Endothelial cell of umbilical vein (primary cell): ENCODE data around the gene UBASH3A. TPM values are rescaled to one million over a fixed set of nuclear protein-coding genes. Genes with fewer than 3 reads are reported as not detected.

Source experiments
- BruUV-seq: library from RNA; stranded (reverse); fragments of 400-500 nt; replicated peaks from 2 replicates; lab custom pipeline; 2021; lab: Mats Ljungman, UMichigan
- CTCF ChIA-PET: fragments of 300-600, 350-600 bp; sonication (Branson Sonifier 250); formaldehyde crosslinking; loops from one replicate; lab custom pipeline; 2021; ENCODE audit warnings: antibody characterized with exemption, inconsistent platforms; lab: Charles Lee
- POLR2A ChIA-PET: fragments of 300-600, 350-600 bp; sonication (Branson Sonifier 250); formaldehyde crosslinking; loops from one replicate; lab custom pipeline; 2021; ENCODE audit warnings: antibody characterized with exemption, inconsistent platforms; lab: Charles Lee
- DNase-seq: peaks from one replicate; pipeline ENCODE4 v3.0.0-alpha.2; 2011; ENCODE audit warnings: low read depth, low spot score
- FAIRE-seq: peaks from 2 replicates; lab custom pipeline; 2011; peaks lifted over from hg19 to GRCh38; lab: Jason Lieb, UNC
- H2AFZ ChIP-seq: 2 replicates; pipeline ENCODE4 v1.6.0; 2012; ENCODE audit warnings: low read depth, low read length, control low read depth, inconsistent platforms
- H3K27ac ChIP-seq: 2 replicates; pipeline ENCODE4 v1.5.1; 2011; ENCODE audit warnings: low read depth, mild to moderate bottlenecking, control low read depth, low read length, moderate library complexity; ENCODE audit not compliant: insufficient read depth
- H3K27me3 ChIP-seq, 2 experiments: 2 replicates each; pipeline versions ENCODE4 v1.6.0 to v1.6.1; 2011; ENCODE audit warnings: low read length in 2 of 2, mixed read lengths in 1 of 2; ENCODE audit not compliant: control insufficient read depth in 2 of 2, insufficient read depth in 2 of 2
- H3K36me3 ChIP-seq, 2 experiments: 2 replicates in 1 of 2; 3 replicates in 1 of 2; pipeline ENCODE4 v1.5.1; 2011; ENCODE audit warnings: low read length in 2 of 2, mild to moderate bottlenecking in 1 of 2, moderate library complexity in 1 of 2; ENCODE audit not compliant: control insufficient read depth in 2 of 2, insufficient read depth in 2 of 2; ENCODE audit errors: extremely low read depth in 1 of 2
- H3K4me1 ChIP-seq: 3 replicates; pipeline ENCODE4 v1.5.1; 2011; ENCODE audit warnings: mild to moderate bottlenecking, low read length; ENCODE audit not compliant: control insufficient read depth, insufficient read depth; ENCODE audit errors: extremely low read depth
- H3K4me2 ChIP-seq: 2 replicates; pipeline ENCODE4 v1.6.1; 2011; ENCODE audit warnings: low read length, control low read depth, mixed read lengths; ENCODE audit not compliant: insufficient read depth
- H3K4me3 ChIP-seq, 3 experiments: fragments of 200-600 bp in 1 of 3; sonication (generic), shearing (Covaris generic) in 1 of 3; replicated peaks in 1 of 3; 2 replicates each; pipeline ENCODE4 v1.5.1; 2011 to 2016; ENCODE audit warnings: control low read depth in 3 of 3, low read length in 3 of 3, mild to moderate bottlenecking in 2 of 3, inconsistent platforms in 1 of 3, low read depth in 1 of 3, moderate library complexity in 1 of 3; ENCODE audit not compliant: insufficient read depth in 1 of 3
- H3K79me2 ChIP-seq: 2 replicates; pipeline ENCODE4 v1.6.0; 2012; ENCODE audit warnings: low read length, inconsistent platforms; ENCODE audit not compliant: control insufficient read depth, insufficient read depth
- H3K9ac ChIP-seq: replicated peaks from 2 replicates; pipeline ENCODE3; 2011; ENCODE audit warnings: low read length, control low read depth; ENCODE audit not compliant: insufficient read depth; ENCODE audit errors: extremely low read depth
- H3K9me1 ChIP-seq: replicated peaks from 3 replicates; pipeline ENCODE4 v1.6.0; 2011; ENCODE audit warnings: mild to moderate bottlenecking, low read length; ENCODE audit not compliant: control insufficient read depth, insufficient read depth; ENCODE audit errors: extremely low read depth
- H3K9me3 ChIP-seq: replicated peaks from 2 replicates; pipeline ENCODE4 v1.5.1; 2012; ENCODE audit warnings: low read length, inconsistent platforms; ENCODE audit not compliant: control insufficient read depth, insufficient read depth
- H4K20me1 ChIP-seq: replicated peaks from 2 replicates; pipeline ENCODE3; 2011; ENCODE audit warnings: mild to moderate bottlenecking, low read length; ENCODE audit not compliant: control insufficient read depth, insufficient read depth; ENCODE audit errors: extremely low read depth
- CTCF ChIP-seq, 2 donors: IDR thresholded peaks; 1 replicate in 1 of 2; 2 replicates in 1 of 2; pipeline ENCODE4 v1.5.1; 2011; ENCODE audit warnings: low read length in 2 of 2, mild to moderate bottlenecking in 2 of 2, moderate library complexity in 2 of 2, control low read depth in 1 of 2, inconsistent platforms in 1 of 2, low read depth in 1 of 2; ENCODE audit not compliant: insufficient read depth in 1 of 2; ENCODE audit errors: extremely low read depth in 1 of 2
- EZH2 ChIP-seq: IDR thresholded peaks from 2 replicates; pipeline ENCODE4 v1.6.1; 2012; ENCODE audit warnings: borderline replicate concordance, low read depth, mild to moderate bottlenecking, moderate library complexity, low read length, inconsistent platforms; ENCODE audit not compliant: severe bottlenecking
- FOS ChIP-seq: IDR thresholded peaks from 2 replicates; pipeline ENCODE4 v1.6.1; 2011; ENCODE audit warnings: mild to moderate bottlenecking, low read length, moderate library complexity, borderline replicate concordance; ENCODE audit not compliant: insufficient read depth
- GATA2 ChIP-seq: IDR thresholded peaks from 2 replicates; pipeline ENCODE4 v1.7.0; 2011; ENCODE audit warnings: low read depth, mild to moderate bottlenecking, moderate library complexity, mixed read lengths, low read length; ENCODE audit not compliant: insufficient read length, insufficient read depth
- JUN ChIP-seq: IDR thresholded peaks from 2 replicates; pipeline ENCODE4 v1.6.1; 2011; ENCODE audit warnings: borderline replicate concordance, low read depth; ENCODE audit not compliant: insufficient read length, insufficient read depth
- MAX ChIP-seq: IDR thresholded peaks from 2 replicates; pipeline ENCODE4 v1.6.1; 2011; ENCODE audit not compliant: insufficient read depth, insufficient read length
- MYC ChIP-seq: IDR thresholded peaks from one replicate; pipeline ENCODE4 v1.6.1; 2011; ENCODE audit warnings: mild to moderate bottlenecking, low read depth, low read length
- POLR2A ChIP-seq: IDR thresholded peaks from 2 replicates; pipeline ENCODE4 v1.6.1; 2012; ENCODE audit warnings: low read depth, mild to moderate bottlenecking, control low read depth, low read length
- POLR2AphosphoS5 ChIP-seq: IDR thresholded peaks from 2 replicates; pipeline ENCODE4 v1.6.1; 2012; ENCODE audit warnings: low read depth, mild to moderate bottlenecking, control low read depth, low read length, moderate library complexity; ENCODE audit not compliant: insufficient read depth
- dilution Hi-C: fragments of 300-500 bp; cut with MboI; formaldehyde crosslinking; loops from one replicate; pipeline ENCODE4 v1.15.0; 2019; ENCODE audit warnings: low sequenced_read_pairs; ENCODE audit not compliant: extremely low pct_ligation_motif_present
- intact Hi-C: fragments of 100-400 bp; cut with micrococcal nuclease; formaldehyde crosslinking; loops from one replicate; pipeline ENCODE4 v1.10.0; 2022
- polyA plus RNA-seq, 4 experiments: library from polyadenylated mRNA; depleted of rRNA in 3 of 4; stranded (reverse) in 3 of 4; unstranded in 1 of 4; fragments of >200 nt; gene quantifications; 2 replicates each; pipeline versions ENCODE4 v1.2.1 to v1.2.3, GENCODE V29; 2011 to 2012; ENCODE audit warnings: missing spikeins in 1 of 4
- total RNA-seq: library from RNA; stranded (reverse); gene quantifications from 2 replicates; pipeline ENCODE4 v1.2.3, GENCODE V29; 2021

The UBASH3A gene
- total and polyA plus RNA-seq, 2 donors (not counting 3 experiments of a cell fraction or from before 2014, with no cell fraction given) = not detected

- Histone ChIP-seq H3K4me1 (no peaks in the 10 kb centered on the region), H3K9me1 (no peaks in the 10 kb centered on the region), H3K36me3 (no peaks in the 10 kb centered on the region), H3K79me2 (no peaks in the 10 kb centered on the region), H2AFZ (no peak overlapping the region), H3K27ac (no peak overlapping the region), H3K4me3 (no peak overlapping the region), H3K9ac (no peak overlapping the region), H4K20me1 (no peaks in the 10 kb centered on the region), H3K4me2 (no peak overlapping the region), H3K9me3 (no peaks in the 10 kb centered on the region), H3K27me3 (peaks cover 4 to 33% of the 10 kb centered on the region in 2 experiments)
- ChIA-PET POLR2A (no interaction called here), CTCF (interaction anchor here (2.2 kb wide), 1 partner anchor 10 kb away, joined by 6 read pairs; no protein-coding TSS in a partner anchor)
- dilution Hi-C loops (no loop called here), intact Hi-C loops (no loop called here)
- no peak for DNase-seq
- BruUV-seq = no TSS peak
- FAIRE-seq = no peak
- TF ChIP-seq FOS (no peak), CTCF (IDR thresholded peaks at IDR 0.05; ENCODE audit: extremely low read depth in 1 of 2, insufficient read depth in 1 of 2, low read depth in 1 of 2, low read length in 2 of 2) (no peak), MAX (no peak), MYC (no peak), EZH2 (no peak), GATA2 (no peak), POLR2AphosphoS5 (no peak), JUN (no peak), POLR2A (no peak)
Observed at GRCh38 chr21:42391297-42391696, 12.4 kb upstream of the UBASH3A start.
